ENCODE results near the gene NAA35. TPM values are rescaled to one million over a fixed set of nuclear protein-coding genes. Genes with fewer than 3 reads are reported as not detected.

Gene NAA35
- total and polyA plus RNA-seq, 2 of the 8 experiments (the other 6 are each of a cell fraction or from before 2014, with no cell fraction given): 12.9 to 35.2 TPM

- no peak for TF ChIP-seq GTF2F1 (IDR thresholded peaks at IDR 0.05; ENCODE audit: borderline replicate concordance, low read depth, low read length)
These were observed 105.2 kb downstream of the NAA35 start (continued) for GRCh38 chr9:86046071-86046636.
